Activated T-helper 1 cell treated with anti-CD3 and anti-CD28 coated beads, Interleukin-2, amount 50 U/mL, for 16 hours (primary cell): ENCODE results near the gene RBM26.

ENCODE experiments used
- DNase-seq, 2 donors: peaks; one replicate each; pipeline ENCODE4 v3.0.0-alpha.2; 2020; ENCODE audit warnings: low read depth in 1 of 2, low spot score in 1 of 2

RBM26 gene

DNA sequence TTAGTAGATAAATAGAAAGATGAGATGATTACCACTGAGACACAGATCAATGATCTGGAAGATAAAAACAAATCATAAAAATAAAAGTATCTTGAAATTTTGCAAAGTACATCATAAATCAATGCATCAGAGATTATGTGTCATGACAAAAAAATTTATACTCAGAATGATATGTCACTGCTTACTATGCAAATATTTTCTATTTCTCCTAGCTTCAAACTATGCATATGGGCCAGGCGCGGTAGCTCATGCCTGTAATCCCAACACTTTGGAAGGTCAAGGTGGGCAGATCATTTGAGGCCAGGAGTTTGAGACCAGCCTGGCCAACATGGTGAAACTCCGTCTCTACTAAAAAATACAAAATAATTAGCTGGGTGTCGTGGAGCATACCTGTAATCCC is 17.3 kb upstream of the RBM26 start:
- no peak for DNase-seq

DNA sequence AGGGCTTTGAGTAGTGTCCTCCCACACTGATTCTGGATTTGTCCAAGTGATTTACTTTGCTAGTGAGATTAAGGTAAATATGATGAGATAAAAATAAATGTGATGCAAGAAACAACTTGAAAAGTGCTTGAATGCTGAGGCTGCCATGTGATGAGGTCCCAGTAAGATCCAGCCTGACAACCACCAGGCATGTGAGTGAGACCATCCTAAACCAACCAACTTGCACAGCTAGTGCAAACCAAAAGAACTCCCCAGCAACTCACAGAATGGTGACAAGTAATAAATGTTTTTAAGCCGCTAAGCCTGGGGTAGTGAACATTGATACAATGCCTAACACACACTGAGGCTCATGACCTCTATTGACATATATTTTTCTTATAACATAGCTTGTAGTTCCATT is 13.3 kb upstream of the RBM26 start:
- no peak for DNase-seq

DNA sequence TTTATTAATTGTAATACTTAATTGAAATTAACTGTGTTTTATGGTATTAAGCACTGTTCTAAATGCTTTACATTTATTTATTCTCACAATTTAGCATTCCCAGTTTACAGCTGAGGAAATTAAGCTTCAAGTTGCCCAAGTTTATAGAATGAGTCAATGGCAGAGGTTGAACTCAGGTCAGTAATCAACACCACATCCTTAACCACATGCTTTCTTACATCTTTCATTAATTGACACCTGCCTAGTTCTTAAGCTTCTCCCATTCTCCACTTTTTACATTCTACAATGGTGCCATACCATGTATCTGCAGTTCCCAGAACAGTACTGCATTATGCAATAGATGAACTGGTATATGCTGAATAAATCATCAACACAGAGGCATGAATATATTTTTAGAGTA is 11.7 kb upstream of the RBM26 start:
- DNase-seq, result no peak

DNA sequence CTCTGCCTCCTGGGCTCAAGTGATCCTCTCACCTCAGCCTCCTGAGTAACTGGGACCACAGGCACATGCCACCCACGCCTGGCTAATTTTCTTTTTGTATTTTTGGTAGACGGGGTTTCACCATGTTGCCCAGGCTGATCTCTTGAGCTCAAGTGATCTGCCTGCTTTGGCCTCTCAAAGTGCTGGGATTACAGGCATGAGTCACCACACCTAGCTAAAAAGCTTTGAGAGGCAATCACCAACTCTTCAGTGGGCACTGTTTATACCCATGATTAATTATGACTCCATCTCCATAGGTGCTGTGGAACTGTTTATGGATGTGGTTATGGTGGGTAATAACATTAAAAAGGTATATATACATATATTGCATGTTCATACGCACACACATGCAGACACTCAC is 7.5 kb upstream of the RBM26 start:
- DNase-seq, result no peak

DNA sequence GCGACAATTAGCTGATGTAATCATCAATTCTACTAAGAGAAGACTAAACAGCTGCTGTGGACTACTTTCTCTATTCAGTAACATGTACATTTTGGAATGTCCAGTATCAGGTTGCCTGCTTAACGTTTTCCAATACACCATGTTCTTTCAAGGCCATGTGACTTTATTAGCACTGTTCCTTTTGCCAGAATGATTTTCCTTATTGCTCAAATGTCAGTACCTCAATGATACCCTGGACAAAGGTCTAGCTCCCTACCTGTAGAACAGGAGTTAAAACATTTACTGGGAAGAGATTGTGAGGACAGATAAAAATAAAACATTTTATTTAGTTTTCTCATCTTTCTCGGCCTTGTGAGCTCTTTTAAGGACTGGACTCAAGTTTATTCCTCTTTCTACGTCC is 3.8 kb upstream of the RBM26 start:
- no peak for DNase-seq

DNA sequence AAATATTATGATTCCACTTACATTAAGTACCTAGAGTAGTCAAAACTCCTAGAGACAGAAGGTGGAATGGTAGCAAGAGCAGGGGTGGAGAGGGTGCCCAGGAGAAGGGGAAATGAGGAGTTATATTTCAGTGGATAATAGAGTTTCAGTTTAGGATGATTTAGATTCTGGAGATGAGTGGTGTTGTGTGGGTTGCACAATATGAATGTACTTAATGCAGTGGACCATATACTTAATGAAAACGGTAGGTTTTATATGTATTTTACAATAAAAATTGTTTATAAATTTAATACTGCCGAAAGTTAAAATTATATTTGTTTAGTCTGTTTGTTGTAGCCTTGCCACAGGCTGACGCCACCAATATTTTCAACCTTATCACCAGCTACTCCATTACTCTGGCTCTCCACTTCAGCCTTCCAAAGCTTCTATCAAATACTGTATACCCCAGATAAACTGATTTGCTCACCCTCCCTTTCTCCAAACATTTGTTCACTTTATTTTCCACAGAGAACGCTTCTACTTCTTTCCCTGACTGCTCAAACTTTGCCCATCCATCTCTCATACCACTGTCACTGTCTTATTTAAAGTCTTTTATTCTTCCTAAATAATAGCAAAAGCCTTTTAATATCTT is 1.4 kb upstream of the RBM26 start:
- no peak for DNase-seq

DNA sequence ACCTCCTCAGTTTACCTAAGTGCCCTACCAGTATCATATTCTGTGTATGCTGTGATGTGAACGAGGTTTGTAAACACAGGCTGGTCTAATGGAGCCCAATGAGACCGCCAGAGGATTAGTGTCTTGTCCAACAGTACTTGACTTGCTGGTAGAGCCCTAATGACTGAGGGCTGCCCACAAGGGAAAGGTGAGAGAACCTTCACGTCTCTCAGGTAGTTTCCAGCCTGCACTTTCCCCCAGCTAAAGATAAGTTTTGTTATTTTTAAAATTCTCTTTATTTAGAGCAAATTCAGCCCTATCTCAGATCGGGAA is 498 bp upstream of the RBM26 start:
- no peak for DNase-seq

DNA sequence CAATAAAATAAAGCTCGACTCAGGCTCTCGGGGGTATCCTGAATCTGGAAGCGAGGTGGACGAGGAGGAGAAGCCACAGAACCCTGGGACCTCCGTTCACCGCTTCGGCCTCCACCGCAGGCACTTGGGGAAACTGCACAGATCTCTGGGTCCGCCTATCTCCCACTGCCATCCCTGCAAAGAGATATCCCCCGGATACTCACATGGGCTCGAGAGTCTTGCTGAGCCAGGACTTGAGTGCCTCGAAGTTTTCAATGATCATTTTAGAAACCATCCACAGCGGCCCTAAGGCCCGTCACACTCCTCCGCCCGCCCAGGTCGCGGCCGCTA is 589 bp downstream of the RBM26 start:
- peak in 1 of 2 donors; percentile 4 for DNase-seq

DNA sequence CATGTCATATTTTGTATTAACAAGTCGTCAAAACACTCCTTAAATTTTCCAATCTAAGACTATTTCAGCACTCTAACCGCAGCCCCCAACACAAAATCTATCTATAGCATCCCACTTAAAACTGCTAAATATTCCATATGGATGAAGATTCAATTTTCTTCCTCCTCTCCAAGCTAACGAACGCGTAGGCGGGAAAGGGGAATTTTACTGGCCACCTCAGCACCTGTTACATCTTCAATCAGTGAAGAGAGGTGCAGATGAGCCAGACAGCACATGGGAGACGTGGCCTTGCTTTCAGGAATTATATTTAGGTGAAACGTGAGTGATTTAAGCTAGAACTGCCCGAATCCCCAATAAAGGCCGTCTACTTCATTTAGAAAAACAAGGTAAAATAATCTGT is 1.1 kb downstream of the RBM26 start:
- no peak for DNase-seq

DNA sequence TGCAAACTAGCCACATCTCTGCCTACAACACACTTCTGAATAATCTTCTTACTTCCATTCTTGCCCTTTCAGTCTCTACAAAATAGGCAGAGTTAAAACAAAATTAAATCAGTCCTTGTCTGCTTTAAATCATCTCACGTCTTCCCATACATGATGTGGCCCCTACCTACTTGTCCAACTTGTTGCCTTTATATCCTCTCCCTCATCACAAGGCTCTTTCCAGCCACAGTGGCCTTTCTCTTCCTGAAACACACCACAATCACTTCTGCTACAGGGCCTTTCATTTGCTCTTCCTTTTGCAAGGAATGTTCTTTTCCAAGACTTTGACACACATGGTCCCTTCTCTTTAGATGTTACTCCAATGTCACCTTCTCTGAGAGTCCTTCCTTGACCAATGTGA is 1.7 kb downstream of the RBM26 start:
- no peak for DNase-seq

DNA sequence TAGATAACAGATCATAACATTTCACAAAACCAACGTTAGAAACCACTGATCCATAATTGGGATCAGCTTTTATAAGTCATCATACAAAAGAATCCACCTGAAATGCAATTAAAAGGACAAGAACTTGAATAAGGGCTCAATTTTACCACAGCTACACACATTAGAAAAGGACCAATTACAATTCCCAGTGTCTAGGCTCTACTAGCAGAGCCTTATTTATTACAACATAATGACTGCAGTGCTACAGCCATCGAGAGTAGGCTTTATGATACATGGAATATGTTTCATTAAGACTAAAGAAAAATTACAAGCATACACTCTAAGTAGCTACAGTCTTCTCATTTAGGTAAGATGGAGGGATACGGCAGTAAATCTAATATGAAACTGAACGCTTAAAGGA is 2.9 kb downstream of the RBM26 start:
- DNase-seq, result no peak

DNA sequence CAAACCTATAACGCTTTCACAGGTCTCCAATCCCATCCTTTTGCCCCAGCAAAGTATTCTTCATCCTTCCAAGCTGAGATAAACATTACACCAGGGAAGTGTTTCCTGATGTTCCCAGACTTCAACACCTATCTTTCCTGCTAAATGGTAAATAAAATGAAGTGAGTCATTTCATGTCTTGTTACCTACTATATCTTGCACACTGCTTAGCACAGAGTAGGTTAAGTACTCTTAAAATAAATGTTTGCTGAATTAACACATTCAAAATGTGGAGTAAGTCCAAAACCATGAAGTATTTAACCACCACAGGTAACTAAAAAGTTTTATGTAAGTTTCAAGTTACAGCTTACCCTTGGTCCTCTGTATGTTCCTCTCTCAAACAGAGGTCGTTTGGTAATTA is 3.4 kb downstream of the RBM26 start:
- no peak for DNase-seq

DNA sequence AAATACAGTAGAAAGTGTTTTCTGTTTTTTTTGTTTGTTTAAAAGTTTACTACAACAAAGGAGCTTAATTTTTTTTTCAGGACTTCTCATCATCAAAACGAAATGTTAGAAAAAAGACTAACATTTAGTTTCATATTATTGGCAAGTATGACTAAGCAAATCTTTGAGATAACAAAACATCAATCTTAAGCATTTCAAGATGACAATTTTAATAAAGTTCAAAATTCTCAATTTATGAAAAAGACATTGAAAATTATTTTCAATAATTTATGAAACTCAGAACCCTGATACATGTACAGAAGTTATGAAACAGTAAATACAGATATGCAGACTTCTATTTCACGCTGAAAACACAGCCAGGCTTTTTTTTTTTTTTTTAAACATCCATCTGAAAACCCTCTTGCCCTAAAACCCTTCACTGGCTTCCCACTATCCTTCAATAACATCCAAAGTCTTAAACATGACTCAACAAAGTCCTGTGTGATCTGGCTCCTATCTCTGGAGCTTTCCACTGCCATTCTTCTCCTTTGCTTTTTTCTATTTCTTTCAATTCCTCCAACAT is 3.9 kb downstream of the RBM26 start:
- DNase-seq, result no peak

DNA sequence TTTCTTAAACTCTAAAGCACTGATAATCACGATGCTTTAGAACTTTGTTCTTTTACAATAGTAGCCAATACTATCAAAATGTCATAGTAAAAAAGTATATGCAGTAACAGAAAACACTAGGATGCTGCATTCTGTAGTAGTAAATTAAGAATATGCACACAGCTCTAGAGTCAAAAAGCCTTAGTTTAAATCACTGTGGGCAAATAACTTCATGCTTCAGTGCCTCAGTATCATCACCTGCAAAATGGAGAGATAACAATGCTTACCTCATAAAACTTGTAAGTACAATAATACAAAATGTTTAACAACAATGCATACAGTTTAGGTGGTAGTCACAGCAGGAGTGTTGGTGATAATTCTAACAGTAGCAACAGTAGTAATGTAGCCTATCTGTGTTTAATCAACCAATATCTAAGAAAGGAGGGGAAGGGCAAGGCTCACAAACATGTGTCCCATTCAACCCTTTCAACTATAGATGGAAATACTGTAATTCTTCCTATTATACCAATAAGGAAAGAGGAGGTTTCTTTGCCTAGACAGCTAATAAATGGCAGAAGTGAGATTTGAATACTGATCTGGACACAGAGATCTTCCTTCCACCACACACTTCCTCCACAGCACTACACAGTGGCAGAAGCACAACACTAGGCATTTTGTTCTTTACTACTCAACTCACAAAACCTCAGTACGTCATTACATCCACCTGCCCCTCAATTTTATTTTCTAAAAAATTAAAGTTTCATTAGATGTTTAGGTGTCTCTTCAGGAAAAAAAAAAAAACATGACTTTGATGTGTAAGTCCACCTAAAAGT is 4.6 kb downstream of the RBM26 start:
- no peak for DNase-seq

DNA sequence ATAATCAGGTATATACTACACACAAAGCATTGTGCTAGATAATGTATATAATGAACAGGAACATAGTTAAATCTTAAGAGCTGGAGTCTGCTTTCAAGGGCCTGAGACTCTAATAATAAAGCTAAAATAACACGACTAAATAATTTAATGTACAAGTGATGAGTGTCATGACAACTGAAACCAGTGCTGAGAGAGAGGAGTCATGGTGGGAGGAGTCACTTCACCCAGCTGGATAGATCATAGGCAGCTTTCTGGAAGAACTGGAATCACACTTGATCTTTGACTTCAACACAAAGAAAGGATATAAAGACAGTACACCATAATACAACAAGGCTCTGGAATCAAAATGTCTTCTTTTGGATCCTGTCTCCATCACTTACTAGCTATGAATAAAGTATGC is 7.1 kb downstream of the RBM26 start:
- DNase-seq, result no peak

DNA sequence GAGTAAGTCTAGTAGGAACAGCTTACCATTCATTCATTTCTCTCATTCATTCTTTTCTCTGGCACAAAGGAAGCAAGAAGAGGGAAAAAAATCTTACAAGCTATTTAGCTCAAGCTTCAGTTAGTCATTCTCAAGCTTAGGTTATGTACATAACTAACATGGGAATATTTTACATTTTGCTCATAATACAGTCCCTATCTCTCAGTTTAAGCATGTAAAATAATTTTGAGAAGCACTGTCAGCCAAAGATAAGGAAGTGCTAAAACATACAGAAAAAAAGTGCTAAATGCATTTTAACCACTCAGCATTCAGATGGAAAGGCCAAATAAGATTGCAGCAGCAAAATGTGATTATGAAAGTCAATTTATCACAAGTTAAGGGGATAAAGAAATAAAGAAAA is 7.9 kb downstream of the RBM26 start:
- DNase-seq, result no peak

DNA sequence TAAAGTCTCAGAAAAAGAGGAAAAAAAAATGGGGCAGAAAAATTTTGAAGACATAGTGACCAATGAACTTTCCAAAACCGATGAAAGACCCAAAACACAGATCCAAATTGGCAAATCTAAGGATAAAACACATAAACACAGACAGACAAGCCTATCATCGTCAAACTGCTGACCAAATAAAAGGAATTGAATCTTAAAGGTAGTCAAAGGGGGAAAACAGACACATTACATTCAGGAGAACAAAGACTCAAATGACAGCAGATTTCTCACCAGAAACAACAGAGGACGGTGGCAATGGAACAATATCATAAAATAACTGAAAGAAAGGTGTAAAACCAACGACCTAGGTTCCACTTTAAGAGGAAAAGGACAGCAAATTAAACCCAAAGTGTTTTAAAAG is 10.2 kb downstream of the RBM26 start:
- no peak for DNase-seq

DNA sequence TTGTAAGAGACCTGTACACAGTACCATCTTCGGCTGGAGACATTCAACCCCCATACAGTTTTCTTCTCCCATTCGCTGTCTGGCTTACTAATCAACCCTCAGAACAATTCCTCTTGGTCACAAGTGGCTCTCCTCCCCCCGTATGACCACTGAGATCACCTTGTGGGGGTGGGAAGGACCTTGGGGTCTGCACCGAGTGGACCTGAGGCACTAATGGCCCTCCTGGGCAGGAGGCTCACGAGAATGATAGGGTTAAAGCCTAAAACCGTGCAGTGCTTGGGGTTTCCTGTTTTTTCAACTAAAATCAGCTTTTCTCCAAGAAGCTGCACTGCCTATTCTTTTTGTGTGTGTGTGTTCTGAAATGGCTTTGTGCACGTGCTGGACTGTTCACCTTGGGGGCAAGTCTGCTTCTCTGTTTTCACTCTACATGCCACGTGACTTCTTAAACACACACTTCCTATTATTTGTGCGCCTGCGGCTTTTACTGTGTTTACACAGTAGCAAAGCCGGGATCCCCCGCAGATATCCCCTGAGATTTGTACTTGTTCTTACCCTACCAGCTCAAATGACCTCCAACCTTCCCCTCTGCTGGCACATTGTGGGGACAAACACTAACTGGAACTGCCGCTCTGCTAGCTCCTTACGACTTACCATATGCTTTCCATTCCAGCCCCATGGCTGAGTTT is 12.3 kb downstream of the RBM26 start:
- no peak for DNase-seq

DNA sequence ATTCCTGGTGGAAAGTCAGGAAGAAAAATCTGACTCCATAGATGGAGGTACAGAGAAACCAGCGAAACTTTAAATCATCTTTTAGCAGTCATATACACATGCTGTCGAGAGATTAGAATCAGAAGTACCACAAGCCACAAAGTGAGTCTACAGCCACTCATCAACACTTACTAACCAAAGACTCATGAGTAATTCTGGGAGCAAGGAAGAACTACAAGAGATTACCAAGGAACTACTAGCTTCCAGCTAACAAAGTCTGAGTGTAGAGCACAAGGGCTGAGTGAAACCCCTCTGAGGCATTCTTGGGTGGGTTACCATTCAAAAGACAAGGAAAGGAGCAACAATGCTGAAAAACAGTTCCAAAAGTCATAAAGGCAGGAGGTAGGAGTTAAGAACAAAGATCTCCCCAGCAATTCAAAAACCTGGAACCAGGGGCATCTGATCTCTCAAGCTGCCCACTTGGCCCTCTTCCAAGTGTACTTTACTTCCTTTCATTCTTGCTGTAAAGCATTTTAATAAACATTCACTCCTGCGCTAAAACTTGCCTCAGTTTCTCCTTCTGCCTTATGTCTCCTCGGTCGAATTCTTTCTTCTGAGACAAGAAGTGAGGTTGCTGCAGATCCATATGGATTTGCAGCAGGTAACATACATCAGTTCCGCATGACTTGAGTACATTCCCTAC is 13.0 kb downstream of the RBM26 start:
- DNase-seq, result no peak

DNA sequence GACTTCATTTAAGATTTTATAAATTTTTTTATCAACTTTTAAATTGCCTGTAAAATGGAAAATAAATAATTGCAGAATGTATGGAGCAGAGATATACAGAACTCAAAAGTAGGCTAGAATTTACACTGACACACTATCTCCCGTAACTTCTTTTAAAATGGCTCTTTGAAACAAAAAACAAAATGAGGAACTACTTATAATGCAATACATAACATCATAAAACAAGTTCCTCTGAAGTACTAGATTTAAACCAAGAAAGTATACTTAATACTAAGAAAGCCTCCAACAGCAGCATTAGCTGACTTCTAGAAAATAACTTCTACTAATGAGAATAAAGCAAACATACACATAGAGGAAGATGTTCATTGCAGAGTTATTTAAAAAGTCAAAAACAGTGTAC is 17.0 kb downstream of the RBM26 start:
- no peak for DNase-seq

DNA sequence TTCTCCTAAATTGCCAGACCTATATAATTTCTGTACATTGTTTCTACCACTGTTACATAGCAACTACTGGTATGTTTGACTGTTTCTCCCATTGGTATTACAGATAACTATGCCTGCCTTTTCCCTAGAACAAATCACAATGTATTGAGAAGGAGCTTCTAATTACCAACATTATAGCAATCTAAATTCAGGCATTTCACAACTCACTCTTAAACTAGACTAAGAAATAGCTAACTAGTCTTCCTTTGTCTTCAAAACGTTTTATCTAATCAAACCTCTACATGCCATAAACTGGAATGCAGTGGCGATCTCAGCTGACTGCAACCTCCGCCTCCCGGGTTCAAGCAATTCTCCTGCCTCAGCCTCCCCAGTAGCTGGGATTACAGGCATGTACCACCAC is 18.2 kb downstream of the RBM26 start:
- DNase-seq, result no peak
